Activated T-cell treated with anti-CD3 and anti-CD28 coated beads for 48 hours (primary cell): Measurements from ENCODE around the gene DDX10.
"Not testable (repeated sequence)": the region's sequence is repeated elsewhere in the genome, so short reads cannot be mapped to it uniquely, and the experiment has no call there.

Experiments used
- DNase-seq: peaks from one replicate; pipeline ENCODE4 v3.0.0-alpha.2; 2020; ENCODE audit warnings: low read depth

Gene DDX10

DNA sequence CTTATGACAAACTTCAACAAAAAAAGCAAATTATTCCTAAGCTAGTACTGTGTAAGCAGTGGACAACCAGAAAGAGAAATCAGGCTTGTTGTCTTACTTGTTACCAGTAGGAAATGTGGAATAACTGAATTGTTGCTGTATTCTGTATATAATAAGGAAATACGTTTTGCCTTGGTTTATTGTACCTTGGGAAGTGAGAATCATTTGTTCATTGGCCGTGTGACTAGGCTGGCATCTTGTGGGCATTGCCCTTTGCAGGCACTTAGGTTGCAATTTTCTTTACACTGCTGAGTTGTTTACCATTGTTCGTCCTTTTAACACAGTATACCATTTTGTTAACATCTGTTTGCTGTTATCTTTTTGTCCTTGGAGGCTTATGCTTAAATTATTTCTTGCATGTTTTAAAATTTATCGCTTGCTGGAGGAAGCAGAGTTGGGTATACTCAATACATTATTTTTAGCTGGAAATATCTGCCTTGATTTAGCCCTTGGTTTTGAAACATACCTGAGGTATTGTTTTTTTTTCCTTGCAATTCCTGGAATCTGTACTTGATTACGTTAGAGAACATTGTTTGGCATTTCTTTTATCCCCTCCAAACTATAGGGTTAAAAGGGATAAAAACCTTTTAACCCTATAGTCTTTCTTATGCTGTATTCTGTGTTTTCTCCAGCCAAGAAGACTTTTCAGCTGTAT, 109.3 kb downstream of the DDX10 start:
- DNase-seq: no peak

DNA sequence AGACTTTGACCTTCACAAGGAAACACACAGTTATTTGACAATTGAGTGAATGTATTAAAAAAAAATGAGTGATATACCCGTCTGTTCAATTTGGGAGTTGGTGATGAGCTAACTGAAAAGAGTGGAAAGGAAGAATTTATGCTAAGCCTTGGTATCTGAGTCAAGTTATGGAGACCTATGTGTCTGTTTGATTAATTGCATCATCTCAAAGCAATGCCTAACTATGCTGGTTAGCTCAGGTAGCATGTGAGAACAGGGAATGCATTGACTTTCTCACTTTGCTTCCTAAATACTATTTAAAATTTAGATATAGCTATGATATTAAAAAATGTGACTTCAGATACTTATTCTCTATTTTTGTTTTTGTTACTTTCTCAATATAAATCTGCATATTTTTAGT, 110.5 kb downstream of the DDX10 start:
- no peak for DNase-seq

DNA sequence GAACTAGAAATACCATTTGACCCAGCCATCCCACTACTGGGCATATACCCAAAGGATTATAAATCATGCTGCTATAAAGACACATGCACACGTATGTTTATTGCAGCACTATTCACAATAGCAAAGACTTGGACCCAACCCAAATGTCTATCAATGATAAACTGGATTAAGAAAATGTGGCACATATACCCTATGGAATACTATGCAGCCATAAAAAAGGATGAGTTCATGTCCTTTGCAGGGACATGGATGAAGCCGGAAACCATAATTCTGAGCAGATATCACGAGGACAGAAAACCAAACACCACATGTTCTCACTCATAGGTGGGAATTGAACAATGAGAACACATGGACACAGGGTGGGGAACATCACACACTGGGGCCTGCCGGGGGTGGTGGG, 114.3 kb downstream of the DDX10 start:
- DNase-seq: not testable (repeated sequence)

DNA sequence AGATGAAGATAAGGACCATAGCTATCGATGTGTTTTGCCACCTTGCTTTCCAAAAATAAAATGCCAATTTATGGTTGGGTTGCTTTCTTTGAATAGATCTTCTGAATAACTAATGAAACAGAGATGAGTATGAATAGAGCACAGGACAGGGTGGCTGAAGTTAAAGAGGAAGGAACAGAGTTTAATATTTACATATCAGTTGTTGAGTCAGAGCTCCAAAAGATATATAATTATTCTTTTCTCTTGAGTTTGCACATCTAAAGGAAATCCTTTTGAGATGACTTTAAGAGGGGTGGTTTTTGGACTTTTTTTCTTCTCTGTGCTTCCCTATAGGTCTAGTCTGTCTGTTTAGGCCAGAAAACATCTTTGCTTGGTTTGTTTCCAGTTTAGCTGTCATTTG, 115.2 kb downstream of the DDX10 start:
- no peak for DNase-seq

DNA sequence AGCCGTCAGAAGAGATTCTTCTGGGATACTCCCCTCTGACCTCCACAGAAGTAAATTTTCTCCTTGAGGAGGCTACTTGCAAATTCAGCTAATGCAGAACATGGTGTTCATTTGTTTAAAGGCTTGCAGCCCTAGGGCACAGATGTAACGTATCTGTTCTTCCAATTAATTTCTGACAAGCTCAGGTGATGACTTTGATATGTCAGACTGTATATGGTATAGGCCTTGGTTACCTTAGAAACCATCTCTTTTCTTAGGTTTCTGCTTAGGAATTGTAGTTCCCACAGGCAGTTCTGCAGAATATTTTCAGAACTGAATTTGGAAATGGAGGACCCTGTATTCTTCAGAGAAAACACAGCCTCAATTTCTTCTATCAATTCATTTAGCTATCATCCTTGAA, 117.1 kb downstream of the DDX10 start:
- DNase-seq: no peak

DNA sequence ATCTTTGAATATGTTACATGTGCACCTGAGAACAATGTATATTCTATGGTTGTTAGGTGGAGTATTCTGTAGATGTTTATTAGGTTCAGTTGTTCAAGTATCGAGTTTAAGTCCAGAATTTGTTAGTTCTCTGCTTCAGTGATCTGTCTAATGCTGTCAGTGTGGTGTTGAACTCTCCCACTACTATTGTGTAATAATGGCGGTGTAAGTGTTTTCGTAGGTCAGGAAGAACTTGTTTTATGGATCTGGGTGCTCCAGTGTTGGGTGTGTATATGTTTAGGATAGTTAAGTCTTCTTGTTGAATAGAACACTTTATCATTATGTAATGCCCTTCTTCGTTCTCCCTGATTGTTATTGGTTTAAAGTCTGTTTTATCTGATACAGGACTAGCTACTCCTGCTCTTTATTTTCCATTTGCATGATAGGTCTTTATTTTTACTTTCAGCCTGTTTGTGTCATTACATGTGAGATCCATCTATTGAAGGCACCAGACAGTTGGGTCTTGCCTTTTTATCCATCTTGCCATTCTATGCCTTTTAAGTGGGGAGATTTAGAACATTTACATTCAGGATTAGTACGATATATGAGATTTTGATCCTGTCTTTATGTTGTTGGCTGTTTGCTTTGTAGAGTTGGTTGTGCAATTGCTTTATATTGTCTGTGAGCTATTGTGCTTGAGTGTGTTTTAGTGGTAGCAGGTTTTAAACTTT, 121.6 kb downstream of the DDX10 start:
- DNase-seq: no peak

DNA sequence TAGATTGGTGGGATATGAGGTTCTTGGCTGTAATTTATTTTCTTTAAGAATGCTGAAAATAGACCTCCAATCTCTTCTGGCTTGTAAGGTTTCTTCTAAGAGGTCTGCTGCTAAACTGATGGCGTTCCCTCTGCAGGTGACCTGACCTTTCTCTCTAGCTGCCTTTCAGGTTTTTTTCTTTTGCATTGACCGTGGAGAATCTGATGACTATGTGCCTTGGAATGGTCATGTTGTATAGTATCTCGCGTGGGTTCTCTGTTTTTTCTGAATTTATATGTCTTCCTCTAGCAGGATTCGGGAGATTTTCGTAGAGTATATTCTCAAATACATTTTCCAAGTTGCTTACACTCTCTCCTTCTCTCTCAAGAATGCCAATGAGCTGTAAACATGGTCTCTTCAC, 122.2 kb downstream of the DDX10 start:
- DNase-seq: no peak

DNA sequence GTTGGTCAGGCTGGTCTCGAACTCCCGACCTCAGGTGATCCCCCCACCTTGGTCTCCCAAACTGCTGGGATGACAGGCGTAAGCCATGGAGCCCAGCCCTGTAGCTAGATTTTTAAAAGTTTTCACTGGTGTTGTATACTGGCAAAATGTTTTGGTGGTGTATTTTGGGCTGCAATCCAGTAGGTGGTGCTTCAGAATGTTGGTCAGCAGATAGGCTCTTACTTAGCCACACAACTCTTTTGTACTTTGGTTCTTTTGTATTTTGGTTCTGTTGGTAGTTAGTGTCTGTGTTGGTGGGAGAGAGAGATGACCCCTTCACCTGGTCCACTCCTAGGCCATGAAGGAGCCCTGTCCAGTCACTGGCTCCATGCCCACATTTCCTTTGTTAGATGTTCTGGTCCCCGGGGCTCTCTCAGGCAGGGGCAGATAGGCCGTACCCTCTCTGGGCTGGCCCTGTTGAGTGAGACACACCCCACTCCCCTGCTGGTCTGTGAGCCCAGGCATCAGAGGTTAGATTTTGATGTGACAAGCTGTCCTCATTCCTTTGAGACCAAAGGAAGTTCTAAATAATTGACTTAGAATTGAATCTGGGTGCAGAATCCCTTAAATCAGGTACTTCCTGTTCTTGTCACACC, 123.8 kb downstream of the DDX10 start:
- no peak for DNase-seq

DNA sequence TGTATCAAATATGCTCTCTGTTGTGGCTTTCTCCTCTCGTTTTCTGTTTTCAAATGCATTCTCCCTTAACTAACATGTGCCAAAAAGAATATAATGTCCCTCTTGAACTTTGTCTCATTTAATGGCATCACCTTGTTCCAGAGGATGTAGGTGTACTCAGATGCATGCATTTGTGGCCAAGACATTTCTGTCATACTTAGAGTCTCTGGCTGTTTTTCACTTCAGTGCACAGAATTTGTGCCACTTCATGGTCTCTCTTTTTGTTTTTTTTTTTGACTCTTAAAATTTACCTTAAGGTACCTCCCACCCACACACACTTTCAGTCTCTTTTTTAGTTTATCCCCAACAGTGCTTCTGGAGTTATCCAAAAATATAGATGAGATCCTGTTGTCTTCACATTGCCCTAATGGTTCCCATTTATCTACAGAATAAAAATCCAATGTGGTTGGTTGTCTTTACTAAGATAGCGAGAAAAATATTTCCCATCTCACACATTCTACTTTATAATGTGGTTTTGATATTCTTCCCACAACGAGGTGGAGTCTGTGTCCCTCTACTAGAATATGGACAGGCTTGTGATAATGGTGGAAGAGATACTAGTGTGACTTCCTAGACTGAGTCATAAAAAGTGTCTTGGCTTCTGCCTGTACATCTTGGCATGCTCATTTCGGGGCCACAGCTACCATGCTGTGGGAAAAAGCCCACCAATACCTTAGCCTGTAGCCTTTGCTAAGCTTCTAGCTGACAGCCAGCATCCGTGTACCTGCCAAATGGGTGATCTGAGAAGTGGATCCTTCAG, 125.8 kb downstream of the DDX10 start:
- DNase-seq: no peak

DNA sequence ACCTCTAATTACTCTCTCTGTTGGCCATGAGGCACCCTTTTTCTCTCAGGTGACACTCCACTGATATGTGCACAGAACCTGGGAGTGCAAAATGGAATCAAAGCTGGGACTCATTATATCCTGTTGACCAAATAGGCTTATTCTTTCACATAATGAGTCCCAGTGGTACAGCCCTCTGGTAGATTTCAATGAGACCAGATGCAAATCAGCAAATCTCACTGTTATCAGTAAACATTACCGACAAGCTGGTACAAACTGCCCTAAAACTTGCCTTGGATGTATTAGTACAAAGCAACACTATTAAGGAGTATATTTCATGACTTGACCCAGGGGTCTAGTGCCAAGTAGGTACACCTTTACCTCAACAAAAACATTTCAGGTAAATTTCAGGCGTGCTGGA, 128.3 kb downstream of the DDX10 start:
- no peak for DNase-seq

DNA sequence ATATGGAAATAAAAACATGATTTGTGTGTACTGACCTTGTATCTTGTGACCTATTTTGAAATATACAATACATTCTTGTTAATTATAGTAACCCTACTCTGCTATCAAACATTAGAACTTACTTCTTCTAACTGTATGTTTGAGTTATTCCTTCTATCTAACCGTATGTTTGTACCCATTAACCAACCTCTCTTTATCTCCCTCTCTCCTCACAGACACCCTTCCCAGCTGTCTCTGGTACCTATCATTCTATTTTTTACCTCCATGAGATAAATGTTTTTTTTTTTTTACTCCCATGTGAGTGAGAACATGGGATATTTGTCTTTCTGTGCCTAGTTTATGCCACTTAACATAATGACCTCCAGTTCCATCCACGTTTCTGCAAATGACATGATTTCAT, 128.7 kb downstream of the DDX10 start:
- DNase-seq: no peak

DNA sequence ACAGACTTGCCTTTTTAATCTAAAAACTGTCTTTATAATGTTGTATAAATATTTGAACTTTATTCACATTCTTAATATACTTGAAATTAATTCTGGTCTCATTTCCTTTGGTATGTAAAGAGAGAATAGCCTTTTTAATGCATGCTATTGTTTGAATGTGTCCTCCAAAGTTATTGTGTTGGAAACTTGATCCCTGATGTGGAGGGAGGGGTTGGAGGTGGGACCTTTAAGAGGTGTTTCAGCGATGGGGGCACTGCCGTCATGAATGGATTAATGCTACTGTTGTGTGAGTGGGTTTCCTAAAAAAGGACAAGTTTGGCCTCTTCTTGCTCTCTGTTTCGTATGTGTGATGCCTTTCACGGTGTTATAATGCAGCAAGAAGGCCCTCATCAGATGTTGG, 131.7 kb downstream of the DDX10 start:
- no peak for DNase-seq

DNA sequence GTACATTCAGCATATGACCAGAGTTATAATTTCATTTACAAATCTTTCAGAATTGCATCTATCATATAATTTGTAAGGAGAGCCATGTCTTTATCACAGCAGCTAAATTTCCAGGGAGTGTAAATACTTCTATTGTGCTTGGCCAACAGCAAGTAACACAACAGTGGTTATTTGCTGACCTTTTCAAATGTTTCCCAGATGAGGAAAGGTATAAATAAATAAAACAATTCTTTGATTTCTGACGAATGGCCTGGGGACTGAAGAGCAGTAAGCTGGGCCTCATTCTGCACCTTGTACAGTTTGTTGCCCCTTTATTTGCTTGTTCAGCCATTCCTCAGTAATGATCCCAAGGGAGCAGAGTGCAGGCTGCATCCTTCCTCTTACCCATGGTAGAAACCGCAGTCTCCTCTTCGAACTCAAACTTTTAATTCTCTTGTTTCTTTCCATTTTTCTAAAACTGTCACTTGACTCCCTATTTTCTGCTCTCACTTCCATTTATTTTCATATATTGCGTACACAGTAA, 132.8 kb downstream of the DDX10 start:
- DNase-seq: no peak

DNA sequence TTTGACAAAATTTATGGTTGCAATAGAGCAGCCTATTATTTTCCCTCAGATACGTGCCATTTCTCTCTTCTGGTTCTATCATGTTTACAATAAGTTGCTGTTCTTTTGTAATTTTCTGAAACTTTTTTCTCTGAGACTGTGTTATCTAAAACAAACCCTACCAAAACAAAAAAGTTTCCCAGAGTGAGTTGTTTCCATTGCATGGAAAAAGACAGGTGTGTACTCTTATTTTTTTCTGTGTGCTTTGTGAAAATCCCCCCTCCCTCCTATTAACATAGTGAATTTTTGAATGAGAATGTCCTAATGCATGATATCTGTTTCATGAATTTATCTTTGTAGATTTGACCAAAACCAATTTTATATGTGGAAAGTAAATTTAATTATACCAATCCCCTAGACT, 137.6 kb downstream of the DDX10 start:
- DNase-seq: no peak

DNA sequence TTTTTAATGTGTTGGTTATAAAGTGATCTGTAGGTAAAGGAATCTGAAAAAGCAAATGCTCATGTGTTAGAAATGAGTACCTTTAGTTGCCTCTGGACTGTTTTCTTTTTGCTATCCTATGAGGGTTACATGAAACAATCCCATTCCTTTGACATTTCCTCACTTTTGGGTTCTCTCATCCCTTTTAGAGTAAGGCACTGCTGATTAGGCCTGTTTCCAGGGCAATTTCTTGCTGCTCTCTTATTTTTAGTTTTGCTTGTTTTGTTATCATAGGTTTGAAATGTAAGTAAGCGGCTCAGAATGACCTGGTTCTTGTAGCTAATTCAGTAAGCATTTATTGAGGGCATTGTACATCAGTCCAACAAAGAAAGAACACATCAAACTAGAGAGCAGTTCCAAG, 138.9 kb downstream of the DDX10 start:
- no peak for DNase-seq

DNA sequence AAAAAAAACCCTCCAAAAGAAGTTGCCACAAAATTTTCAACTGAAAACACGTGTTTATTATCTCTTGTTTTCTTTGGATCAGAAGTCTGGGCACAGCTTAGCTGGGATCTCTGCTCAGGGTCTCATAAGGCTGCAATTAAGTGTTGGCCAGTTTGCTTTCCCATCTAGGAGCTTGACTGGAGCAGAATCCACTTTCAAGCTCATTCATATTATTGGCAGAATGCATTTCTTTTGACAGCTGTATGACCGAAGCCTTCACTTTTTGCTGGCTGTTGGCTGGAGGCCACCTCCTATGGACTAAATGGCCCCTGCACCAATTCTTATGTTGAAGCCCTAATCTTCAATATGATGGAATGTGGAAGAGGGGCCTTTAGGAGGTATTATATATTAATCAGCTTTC, 139.6 kb downstream of the DDX10 start:
- no peak for DNase-seq

DNA sequence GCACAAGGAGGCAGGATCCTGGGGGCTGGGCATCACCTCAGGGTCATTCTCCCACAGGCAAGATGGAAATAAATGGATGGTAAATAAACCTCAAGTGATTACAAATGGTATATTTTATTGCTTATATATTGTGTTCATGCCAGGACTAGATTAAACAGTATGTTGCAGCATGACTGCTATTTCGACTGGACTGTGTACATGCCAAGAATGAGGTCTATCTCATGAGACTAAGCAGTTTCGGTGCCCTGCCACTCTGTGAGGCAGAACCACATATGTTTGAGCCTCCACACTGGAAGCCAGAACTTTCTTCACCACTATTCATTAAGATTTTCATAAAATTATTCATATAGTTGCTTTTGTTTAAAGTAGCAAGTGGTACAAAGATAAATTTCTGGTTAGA, 140.2 kb downstream of the DDX10 start:
- no peak for DNase-seq

DNA sequence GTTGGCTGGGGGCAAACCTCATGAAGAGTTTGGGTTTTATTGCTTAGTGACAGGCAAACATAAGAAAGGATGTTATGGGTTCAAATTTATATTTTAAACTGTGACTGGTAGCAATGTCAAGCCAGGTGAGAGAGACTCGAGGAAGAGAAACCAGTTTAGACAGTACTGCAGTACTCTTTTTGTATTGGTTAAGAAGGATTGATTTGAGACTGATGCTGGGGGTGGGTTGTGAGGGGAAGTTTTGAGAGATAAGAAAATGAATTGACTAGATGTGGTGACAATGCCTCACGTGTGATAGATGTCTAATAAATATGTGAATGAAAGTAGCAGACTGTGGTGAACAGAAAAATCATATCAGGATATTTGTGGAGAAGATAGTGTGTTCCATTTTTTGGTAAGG, 142.4 kb downstream of the DDX10 start:
- no peak for DNase-seq

DNA sequence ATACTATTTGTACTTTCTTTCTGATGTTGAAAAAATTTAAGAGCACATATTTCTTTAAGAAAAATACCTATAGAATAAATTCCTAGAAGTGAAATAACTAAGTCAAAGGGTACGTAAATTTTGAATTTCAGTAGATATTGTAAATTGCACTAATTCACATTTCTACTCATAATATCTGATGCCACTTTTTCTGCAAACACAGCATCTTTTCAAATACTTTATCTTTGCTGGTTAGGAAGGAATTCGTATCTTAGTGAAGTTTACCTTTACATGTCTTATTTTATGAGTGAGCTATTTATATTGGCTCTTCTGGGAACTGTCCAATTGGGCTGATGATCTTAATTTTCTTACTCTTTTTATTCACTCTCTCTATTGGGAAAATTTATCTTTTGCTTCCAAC, 148.2 kb downstream of the DDX10 start:
- no peak for DNase-seq

DNA sequence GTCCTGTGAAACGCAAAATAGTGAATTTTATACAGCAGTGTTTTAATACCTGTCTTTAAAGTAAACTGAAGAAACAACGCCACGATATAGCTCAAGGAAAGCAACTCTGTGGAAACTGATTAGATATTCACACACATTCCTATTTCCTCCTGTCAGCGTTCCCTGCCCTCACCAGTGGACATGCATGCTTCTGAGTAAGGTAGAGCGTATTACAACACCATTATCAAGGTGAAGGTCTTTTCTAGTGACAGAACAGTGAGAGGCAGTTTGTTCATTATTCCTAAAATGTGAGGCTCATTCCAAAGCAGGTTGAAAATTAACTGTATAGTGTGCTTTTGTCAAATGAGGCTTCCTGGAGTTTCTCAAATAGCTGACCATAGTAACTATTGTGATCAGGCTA, 153.1 kb downstream of the DDX10 start:
- DNase-seq: no peak

DNA sequence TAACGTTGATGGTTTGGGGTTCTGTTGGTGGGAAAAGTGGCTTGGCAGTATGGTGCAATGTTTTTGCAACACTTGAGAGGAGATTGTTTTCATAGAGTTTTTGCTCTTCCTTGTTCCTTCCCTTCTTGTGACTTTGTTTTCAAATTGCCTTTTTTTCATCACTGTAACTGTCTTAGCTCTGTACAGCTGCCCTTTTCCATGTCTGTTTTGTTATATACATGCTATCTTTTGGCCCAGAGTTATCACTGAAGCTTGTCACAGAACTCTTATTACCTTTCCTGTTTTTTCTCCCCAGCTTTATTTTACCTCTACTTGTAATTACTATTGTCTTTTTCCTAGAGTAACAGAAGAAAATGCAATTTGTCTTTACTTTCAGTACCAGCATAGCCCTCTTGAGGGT, 154.1 kb downstream of the DDX10 start:
- DNase-seq: no peak

DNA sequence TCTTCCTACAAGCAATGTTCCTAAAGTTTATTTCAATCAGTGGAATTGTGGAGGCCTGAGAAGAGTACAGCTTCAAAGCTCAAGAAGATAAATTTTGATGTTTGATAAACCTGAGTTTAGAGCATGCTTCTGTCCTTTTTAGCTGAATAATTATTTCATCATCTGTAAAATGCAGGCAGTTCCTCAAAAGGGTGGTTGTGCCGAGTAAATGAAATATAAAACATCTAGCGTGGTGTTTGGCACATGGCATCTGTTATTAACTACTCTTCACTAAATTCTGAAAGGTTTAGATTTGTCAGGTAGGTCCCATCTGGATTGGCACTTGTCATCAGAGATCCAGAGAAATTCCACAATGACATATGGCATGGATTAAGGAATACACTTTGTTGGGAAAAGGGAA, 155.1 kb downstream of the DDX10 start:
- DNase-seq: no peak

DNA sequence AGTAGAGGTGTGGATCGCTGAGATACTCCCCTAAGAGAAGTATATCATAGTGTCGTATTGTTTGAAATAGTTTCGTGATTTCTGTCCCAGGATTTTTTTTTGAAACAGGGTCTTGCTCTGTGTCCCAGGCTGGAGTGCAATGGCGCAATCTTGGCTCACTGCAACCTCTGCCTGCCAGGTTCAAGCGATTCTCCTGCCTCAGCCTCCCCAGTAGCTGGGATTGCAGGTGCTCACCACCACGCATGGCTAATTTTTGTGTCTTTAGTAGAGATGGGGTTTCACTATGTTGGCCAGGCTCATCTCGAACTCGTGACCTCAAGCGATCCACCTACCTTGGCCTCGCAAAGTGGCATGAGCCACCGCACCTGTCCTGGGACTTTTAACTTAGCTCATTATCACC, 159.1 kb downstream of the DDX10 start:
- not testable (repeated sequence) for DNase-seq
